H9 (cell line): Measurements from ENCODE around the gene PHTF1. TPM values are rescaled to one million over a fixed set of nuclear protein-coding genes. Genes with fewer than 3 reads are reported as not detected.

Experiments
- DNase-seq: peaks from one replicate; pipeline ENCODE4 v3.0.0-alpha.2; 2017
- H2AFZ ChIP-seq: one replicate; pipeline ENCODE4 v1.6.1; 2013; ENCODE audit warnings: mild to moderate bottlenecking, low read length, control low read depth, moderate library complexity
- H2AK5ac ChIP-seq: 2 replicates; pipeline ENCODE4 v1.6.1; 2013; ENCODE audit warnings: low read length, control low read depth, mixed read lengths; ENCODE audit not compliant: insufficient read length
- H2BK120ac ChIP-seq: one replicate; pipeline ENCODE4 v1.6.1; 2013; ENCODE audit warnings: low read depth, mild to moderate bottlenecking, low read length, control low read depth, inconsistent platforms; ENCODE audit not compliant: poor library complexity, severe bottlenecking
- H2BK12ac ChIP-seq: 2 replicates; pipeline ENCODE4 v1.6.1; 2013; ENCODE audit warnings: low read length, control low read depth, mixed read lengths, low read depth; ENCODE audit not compliant: insufficient read length
- H2BK15ac ChIP-seq: 2 replicates; pipeline ENCODE4 v1.6.1; 2013; ENCODE audit warnings: low read depth, low read length, control low read depth
- H2BK20ac ChIP-seq: one replicate; pipeline ENCODE4 v1.6.1; 2013; ENCODE audit warnings: low read depth, mild to moderate bottlenecking, low read length, control low read depth, inconsistent platforms; ENCODE audit not compliant: poor library complexity, severe bottlenecking
- H2BK5ac ChIP-seq: 2 replicates; pipeline ENCODE4 v1.6.1; 2013; ENCODE audit warnings: low read length, control low read depth, mixed read lengths; ENCODE audit not compliant: insufficient read length
- H3K14ac ChIP-seq: 2 replicates; pipeline ENCODE4 v1.6.1; 2013; ENCODE audit warnings: low read length, control low read depth; ENCODE audit not compliant: insufficient read depth
- H3K18ac ChIP-seq: 2 replicates; pipeline ENCODE4 v1.6.1; 2013; ENCODE audit warnings: low read depth, mild to moderate bottlenecking, mixed read lengths, low read length, control low read depth; ENCODE audit not compliant: insufficient read length
- H3K23ac ChIP-seq: 2 replicates; pipeline ENCODE4 v1.6.1; 2013; ENCODE audit warnings: low read length, control low read depth, mixed read lengths, low read depth; ENCODE audit not compliant: insufficient read length
- H3K23me2 ChIP-seq: 2 replicates; pipeline ENCODE4 v1.6.1; 2013; ENCODE audit warnings: low read depth, mild to moderate bottlenecking, mixed read lengths, low read length, control low read depth; ENCODE audit not compliant: insufficient read length, poor library complexity, severe bottlenecking
- H3K27ac ChIP-seq: 2 replicates; pipeline ENCODE4 v1.5.1; 2013; ENCODE audit warnings: low read length, control low read depth, mixed read lengths, low read depth; ENCODE audit not compliant: insufficient read length
- H3K27me3 ChIP-seq: 2 replicates; pipeline ENCODE4 v1.6.1; 2013; ENCODE audit warnings: low read length, control low read depth, inconsistent platforms; ENCODE audit not compliant: insufficient read depth
- H3K4ac ChIP-seq: 2 replicates; pipeline ENCODE4 v1.6.1; 2013; ENCODE audit warnings: low read depth, mild to moderate bottlenecking, control low read depth, inconsistent platforms, low read length, moderate library complexity
- H3K4me1 ChIP-seq: 2 replicates; pipeline ENCODE4 v1.6.1; 2013; ENCODE audit warnings: low read length, control low read depth, inconsistent platforms; ENCODE audit not compliant: insufficient read depth
- H3K4me2 ChIP-seq: 2 replicates; pipeline ENCODE4 v1.6.1; 2013; ENCODE audit warnings: low read length, control low read depth, mixed read lengths; ENCODE audit not compliant: insufficient read length, insufficient read depth
- H3K56ac ChIP-seq: 2 replicates; pipeline ENCODE4 v1.6.1; 2013; ENCODE audit warnings: low read depth, mild to moderate bottlenecking, mixed read lengths, low read length, control low read depth; ENCODE audit not compliant: insufficient read length
- H3K79me1 ChIP-seq: 2 replicates; pipeline ENCODE4 v1.6.1; 2013; ENCODE audit warnings: low read depth, mild to moderate bottlenecking, moderate library complexity, low read length, control low read depth, inconsistent platforms; ENCODE audit not compliant: insufficient read depth, poor library complexity, severe bottlenecking
- H3K79me2 ChIP-seq: 2 replicates; pipeline ENCODE4 v1.6.1; 2013; ENCODE audit warnings: low read length, control low read depth, inconsistent platforms; ENCODE audit not compliant: insufficient read depth
- H3K9ac ChIP-seq: 2 replicates; pipeline ENCODE4 v1.6.1; 2013; ENCODE audit warnings: low read length, control low read depth, mixed read lengths; ENCODE audit not compliant: insufficient read length; ENCODE audit errors: extremely low read depth
- H3K9me3 ChIP-seq: one replicate; pipeline ENCODE4 v1.6.1; 2013; ENCODE audit warnings: low read depth, low read length, inconsistent platforms; ENCODE audit not compliant: control insufficient read depth
- H3T11ph ChIP-seq: one replicate; pipeline ENCODE4 v1.6.1; 2013; ENCODE audit warnings: mild to moderate bottlenecking, low read length, control low read depth, inconsistent platforms
- H4K20me1 ChIP-seq: one replicate; pipeline ENCODE4 v1.6.1; 2013; ENCODE audit not compliant: control insufficient read depth, insufficient read length, insufficient read depth
- H4K5ac ChIP-seq: 2 replicates; pipeline ENCODE4 v1.6.1; 2013; ENCODE audit warnings: low read depth, mild to moderate bottlenecking, mixed read lengths, low read length, control low read depth; ENCODE audit not compliant: insufficient read length
- H4K8ac ChIP-seq: replicated peaks from 2 replicates; pipeline ENCODE4 v1.6.1; 2013; ENCODE audit warnings: low read length, control low read depth, mixed read lengths, low read depth; ENCODE audit not compliant: insufficient read length
- H4K91ac ChIP-seq: 2 replicates; pipeline ENCODE4 v1.6.1; 2013; ENCODE audit warnings: low read depth, mild to moderate bottlenecking, moderate library complexity, mixed read lengths, low read length, control low read depth; ENCODE audit not compliant: insufficient read length
- H3K27ac Mint-ChIP-seq, 3 experiments: 2 replicates in 2 of 3; 3 replicates in 1 of 3; pipeline ENCODE4 v1.8.0; 2020 to 2021; ENCODE audit warnings: mixed read lengths in 3 of 3, mild to moderate bottlenecking in 1 of 3, moderate library complexity in 1 of 3
- H3K27me3 Mint-ChIP-seq: 2 replicates; pipeline ENCODE4 v1.8.0; 2021; ENCODE audit warnings: low read depth, mild to moderate bottlenecking, moderate library complexity, mixed read lengths
- H3K36me3 Mint-ChIP-seq, 3 experiments: 2 replicates in 2 of 3; 3 replicates in 1 of 3; pipeline ENCODE4 v1.8.0; 2020 to 2021; ENCODE audit warnings: low read depth in 3 of 3, mixed read lengths in 3 of 3; ENCODE audit not compliant: insufficient read depth in 1 of 3
- H3K4me1 Mint-ChIP-seq, 2 experiments: 2 replicates each; pipeline ENCODE4 v1.8.0; 2020; ENCODE audit warnings: mixed read lengths in 2 of 2
- H3K4me3 Mint-ChIP-seq, 2 experiments: 2 replicates in 1 of 2; 3 replicates in 1 of 2; pipeline ENCODE4 v1.8.0; 2020 to 2021; ENCODE audit warnings: mild to moderate bottlenecking in 2 of 2, mixed read lengths in 2 of 2, moderate library complexity in 1 of 2
- H3K9me3 Mint-ChIP-seq, 2 experiments: 2 replicates in 1 of 2; 3 replicates in 1 of 2; pipeline ENCODE4 v1.8.0; 2020; ENCODE audit warnings: mild to moderate bottlenecking in 2 of 2, mixed read lengths in 2 of 2, moderate library complexity in 1 of 2
- WGBS: extraction: QIAGEN DNeasy Blood & Tissue Kit; methylation state at CpG from one replicate; pipeline ENCODE4 v1.1.7; 2013; ENCODE audit warnings: missing lambda C conversion rate, low lambda C conversion rate, mixed read lengths; ENCODE audit not compliant: insufficient read length; ENCODE audit errors: extremely low coverage; 5-methylcytosine and 5-hydroxymethylcytosine counted together
- total RNA-seq: library from RNA; stranded (reverse); gene quantifications from 2 replicates; pipeline ENCODE4 v1.2.1, GENCODE V29; 2021
- TF ChIP-seq, protein P1 (sequence below): fragments of 200-600 bp; sonication (generic); conservative IDR thresholded peaks from 3 replicates; pipeline ENCODE4 v1.8.0; 2021; ENCODE audit warnings: antibody characterized with exemption, mild to moderate bottlenecking

PHTF1 gene
- total RNA-seq, 1 experiment from 2014 or later: 28.4 TPM

DNA sequence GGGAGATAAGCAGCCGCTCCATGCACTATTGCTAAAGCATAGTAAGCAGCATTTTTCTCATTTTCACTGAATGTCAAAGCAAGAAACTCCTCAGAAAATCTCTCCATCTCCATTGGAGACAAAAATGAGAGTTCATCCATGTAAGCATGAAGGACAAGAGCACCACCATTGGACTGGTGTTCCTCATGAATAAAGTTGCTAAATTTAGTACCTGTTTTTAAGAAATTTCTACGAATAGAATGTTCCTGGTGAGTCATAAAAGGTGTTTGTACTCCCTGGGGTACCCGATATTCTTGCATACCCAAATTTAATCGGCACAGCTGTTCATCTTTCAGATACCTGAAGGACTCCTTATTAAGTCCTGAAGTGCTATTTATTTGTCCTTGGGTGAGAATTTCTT is 38.2 kb upstream of the PHTF1 start:
- H3K23ac ChIP-seq: no peak overlapping the region
- H3K18ac ChIP-seq: no peak overlapping the region
- no CpG with 5 or more reads among the region's 4 CpGs for WGBS
- no peak overlapping the region for H2BK15ac ChIP-seq
- no peak overlapping the region for H2AK5ac ChIP-seq
- H2BK5ac ChIP-seq: no peak overlapping the region
- H3K9me3 ChIP-seq: no peaks in the 10 kb centered on the region
- no peak overlapping the region for H3K14ac ChIP-seq
- no peak overlapping the region for H2BK12ac ChIP-seq
- no peak overlapping the region for H3K4me2 ChIP-seq
- Mint-ChIP-seq H3K9me3 (no peaks in the 10 kb centered on the region), H3K27me3 (no peaks in the 10 kb centered on the region), H3K36me3 (peaks cover 14 to 37% (median 31%) of the 10 kb centered on the region in 3 experiments; a peak in 5 of 7 replicates), H3K4me3 (no peak overlapping the region), H3K4me1 (peaks cover 5 to 10% of the 10 kb centered on the region in 2 experiments), H3K27ac (peak overlapping the region in 2 of 3 experiments; percentile 25 to 46; a peak in 1 of 7 replicates)
- H3K27me3 ChIP-seq: no peaks in the 10 kb centered on the region
- H3T11ph ChIP-seq: no peak overlapping the region
- no peak overlapping the region for H4K5ac ChIP-seq
- H3K79me2 ChIP-seq: no peaks in the 10 kb centered on the region; the same call in 1 of the 2 replicates
- no peak overlapping the region for H3K9ac ChIP-seq
- H3K4me1 ChIP-seq: no peaks in the 10 kb centered on the region
- no peak overlapping the region for H4K8ac ChIP-seq
- no peaks in the 10 kb centered on the region for H4K20me1 ChIP-seq
- no peak overlapping the region for H2BK120ac ChIP-seq
- TF ChIP-seq, protein P1, sequence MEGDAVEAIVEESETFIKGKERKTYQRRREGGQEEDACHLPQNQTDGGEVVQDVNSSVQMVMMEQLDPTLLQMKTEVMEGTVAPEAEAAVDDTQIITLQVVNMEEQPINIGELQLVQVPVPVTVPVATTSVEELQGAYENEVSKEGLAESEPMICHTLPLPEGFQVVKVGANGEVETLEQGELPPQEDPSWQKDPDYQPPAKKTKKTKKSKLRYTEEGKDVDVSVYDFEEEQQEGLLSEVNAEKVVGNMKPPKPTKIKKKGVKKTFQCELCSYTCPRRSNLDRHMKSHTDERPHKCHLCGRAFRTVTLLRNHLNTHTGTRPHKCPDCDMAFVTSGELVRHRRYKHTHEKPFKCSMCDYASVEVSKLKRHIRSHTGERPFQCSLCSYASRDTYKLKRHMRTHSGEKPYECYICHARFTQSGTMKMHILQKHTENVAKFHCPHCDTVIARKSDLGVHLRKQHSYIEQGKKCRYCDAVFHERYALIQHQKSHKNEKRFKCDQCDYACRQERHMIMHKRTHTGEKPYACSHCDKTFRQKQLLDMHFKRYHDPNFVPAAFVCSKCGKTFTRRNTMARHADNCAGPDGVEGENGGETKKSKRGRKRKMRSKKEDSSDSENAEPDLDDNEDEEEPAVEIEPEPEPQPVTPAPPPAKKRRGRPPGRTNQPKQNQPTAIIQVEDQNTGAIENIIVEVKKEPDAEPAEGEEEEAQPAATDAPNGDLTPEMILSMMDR: no peak
- H3K23me2 ChIP-seq: no peaks in the 10 kb centered on the region
- H3K4ac ChIP-seq: no peak overlapping the region
- no peak overlapping the region for H4K91ac ChIP-seq
- H3K56ac ChIP-seq: no peak overlapping the region
- H2BK20ac ChIP-seq: no peak overlapping the region
- H2AFZ ChIP-seq: no peak overlapping the region
- no peak overlapping the region for H3K27ac ChIP-seq
- no peak for DNase-seq
- H3K79me1 ChIP-seq: peaks cover 8% of the 10 kb centered on the region
